GM21528 (cell line): ENCODE data around the gene CXADR.
"Not testable (repeated sequence)": the region's sequence is repeated elsewhere in the genome, so short reads cannot be mapped to it uniquely, and the experiment has no call there.

Experiments used
- ATAC-seq: cut with Tn5 transposase; IDR thresholded peaks from one replicate; pipeline ENCODE4 v1.9.1; 2021; ENCODE audit warnings: mild to moderate bottlenecking, moderate library complexity; ENCODE audit not compliant: unreplicated experiment, low FRiP score

Gene CXADR

GRCh38 chr21:17501107-17502006 is 11.5 kb upstream of the CXADR start:
- ATAC-seq: no peak

- ATAC-seq: not testable (repeated sequence)
Measured at GRCh38 chr21:17502985-17503384, 9.9 kb upstream of the CXADR start.

- no peak for ATAC-seq
Measured at GRCh38 chr21:17506951-17507350, 5.9 kb upstream of the CXADR start.

GRCh38 chr21:17507591-17507990 is 5.3 kb upstream of the CXADR start:
- no peak for ATAC-seq

- ATAC-seq: peak; percentile 47
Measured at GRCh38 chr21:17513214-17514123, 626 bp downstream of the CXADR start.

GRCh38 chr21:17514124-17514845 is 1.4 kb downstream of the CXADR start:
- ATAC-seq: no peak

GRCh38 chr21:17517008-17517407 is 4.2 kb downstream of the CXADR start:
- ATAC-seq: not testable (repeated sequence)

GRCh38 chr21:17519208-17519738 is 6.4 kb downstream of the CXADR start:
- ATAC-seq: no peak

- ATAC-seq: no peak
Measured at GRCh38 chr21:17519965-17520609, 7.2 kb downstream of the CXADR start.

- ATAC-seq: no peak
Measured at GRCh38 chr21:17523007-17523451, 10.2 kb downstream of the CXADR start.

- ATAC-seq: not testable (repeated sequence)
Measured at GRCh38 chr21:17523979-17524494, 11.2 kb downstream of the CXADR start.

GRCh38 chr21:17524635-17525034 is 11.8 kb downstream of the CXADR start:
- ATAC-seq: no peak

GRCh38 chr21:17526776-17527175 is 13.9 kb downstream of the CXADR start:
- ATAC-seq: no peak

GRCh38 chr21:17527240-17527639 is 14.4 kb downstream of the CXADR start:
- no peak for ATAC-seq

- no peak for ATAC-seq
Measured at GRCh38 chr21:17527711-17528110, 14.9 kb downstream of the CXADR start.

- ATAC-seq: no peak
Measured at GRCh38 chr21:17529648-17530047, 16.8 kb downstream of the CXADR start.

- ATAC-seq: no peak
Measured at GRCh38 chr21:17532292-17532691, 19.4 kb downstream of the CXADR start.

GRCh38 chr21:17536381-17536780 is 23.5 kb downstream of the CXADR start:
- no peak for ATAC-seq

GRCh38 chr21:17537299-17537698 is 24.5 kb downstream of the CXADR start:
- no peak for ATAC-seq

GRCh38 chr21:17538576-17538975 is 25.7 kb downstream of the CXADR start:
- ATAC-seq: no peak
